Heart left ventricle (tissue), 16 donors: ENCODE data around the gene GFRA4. TPM values are rescaled to one million over a fixed set of nuclear protein-coding genes. Genes with fewer than 3 reads are reported as not detected.

Experiments used
- ATAC-seq, 4 donors: fragments of 200-7000 bp; cut with Tn5 transposase; one replicate each; pipeline ENCODE4 v1.9.1; 2020 to 2022; ENCODE audit warnings: moderate library complexity in 4 of 4, mild to moderate bottlenecking in 3 of 4, moderate number of reproducible peaks in 1 of 4
- DNase-seq, 5 donors: peaks; one replicate each; pipeline ENCODE4 v3.0.0-alpha.2; 2020
- H3K27ac ChIP-seq, 12 donors: fragments of 200-600 bp; sonication (generic) in 4 of 12; one replicate each; pipeline versions ENCODE4 v1.5.0 to v1.8.0; 2016 to 2022; ENCODE audit warnings: mild to moderate bottlenecking in 2 of 12
- H3K27me3 ChIP-seq, 9 donors: fragments of 200-600 bp; sonication (generic) in 2 of 9; one replicate each; pipeline versions ENCODE4 v1.5.1 to v1.8.0; 2016 to 2022; ENCODE audit warnings: mild to moderate bottlenecking in 3 of 9
- H3K36me3 ChIP-seq, 9 donors: fragments of 200-600 bp; sonication (generic) in 2 of 9; one replicate each; pipeline versions ENCODE4 v1.5.0 to v1.8.0; 2018 to 2022; ENCODE audit warnings: mild to moderate bottlenecking in 2 of 9
- H3K4me1 ChIP-seq, 12 donors: fragments of 200-600 bp; sonication (generic) in 4 of 12; one replicate each; pipeline versions ENCODE4 v1.5.0 to v1.8.0; 2016 to 2022; ENCODE audit warnings: mild to moderate bottlenecking in 3 of 12
- H3K4me3 ChIP-seq, 12 donors: fragments of 200-600 bp; sonication (generic) in 4 of 12; one replicate each; pipeline versions ENCODE4 v1.5.0 to v1.8.0; 2017 to 2022; ENCODE audit warnings: mild to moderate bottlenecking in 9 of 12, moderate library complexity in 4 of 12
- H3K9me3 ChIP-seq, 12 donors: fragments of 200-600 bp; sonication (generic) in 4 of 12; one replicate each; pipeline versions ENCODE4 v1.5.0 to v1.8.0; 2016 to 2022; ENCODE audit warnings: mild to moderate bottlenecking in 1 of 12
- POLR2A ChIP-seq, 2 donors: fragments of 450-650 bp; IDR thresholded peaks; one replicate each; pipeline ENCODE4 v1.6.1; 2017; ENCODE audit warnings: antibody characterized with exemption in 2 of 2, mild to moderate bottlenecking in 2 of 2, moderate library complexity in 2 of 2
- WGBS, 4 donors: extraction: QIAGEN DNeasy Blood & Tissue Kit in 2 of 4; methylation state at CpG; one replicate each; pipeline versions ENCODE4 v1.1.5 to v1.1.7; 2013 to 2018; 5-methylcytosine and 5-hydroxymethylcytosine counted together
- intact Hi-C, 10 donors: fragments of 100-400 bp; cut with DNase I; formaldehyde crosslinking; loops; one replicate each; pipeline versions ENCODE4 v1.11.1 to v1.14.2; 2022
- polyA plus RNA-seq, 2 donors: library from polyadenylated mRNA; stranded (reverse); fragments of 200-250 nt; gene quantifications; one replicate each; pipeline ENCODE4 v1.2.3, GENCODE V29; 2013
- total RNA-seq, 9 donors: library from RNA; depleted of rRNA in 2 of 9; stranded (reverse); fragments of >200 nt in 2 of 9; fragmentation: NEBNext Ultra II Directional in 3 of 9; extraction: Animal tissue kit (Norgen Biotek cat#: 25700) in 3 of 9; gene quantifications; one replicate each; pipeline versions ENCODE4 v1.1.0 to v1.2.4, GENCODE V29; 2016 to 2023
- TF ChIP-seq, protein P1 (sequence below), 12 donors: fragments of 200-600 bp; sonication (generic) in 4 of 12; IDR thresholded peaks; one replicate each; pipeline versions ENCODE4 v1.5.0 to v1.8.0; 2018 to 2022; ENCODE audit warnings: antibody characterized with exemption in 12 of 12, mild to moderate bottlenecking in 5 of 12
- donor health status: ischemic (EF 13 %, LVEDD 7.1; RV severe dilation, severe dysfunction).
- donor health status: healthy with polysubstance abuse.
- donor health status: DM: no; HTN: yes; CAD: no.
- donor health status: DM: no; HTN: no; CAD: no.
- donor health status: ischemic (EF 25% LVEDD 6.9; RV normal size, moderate dysfunction).
- donor health status: ischemic (EF 25% LVEDD 5.7; RV mildly dilated, moderate dysfunction).
- donor health status: healthy.
- donor health status: DM: yes; HTN: yes; CAD: no.
- donor health status: ischemic (EF 35%, LVEDD 5.7; RV mildly dilated, moderate dysfunction).
- donor health status: nonischemic (EF 11% LVEDD 7.7; RV severe dilation, severe dysfunction).
- donor health status: DM: yes; HTN: yes; CAD: no.
- donor health status: PGD.
- donor health status: ischemic (EF 29% LVEDD 5.4; RV normal size, mild dysfunction).
- donor health status: nonischemic (EF 23%, LVEDD 6.1; RV moderate dilation, normal function).

Gene GFRA4
- total and polyA plus RNA-seq, 11 donors: not detected

GRCh38 chr20:3706774-3707507, 43.7 kb upstream of the GFRA4 start:
- peak in 3 of 4 donors; percentile 38 to 73 (median 62) for ATAC-seq
- TF ChIP-seq POLR2A (IDR thresholded peaks at IDR 0.05): no peak
- TF ChIP-seq, protein P1, sequence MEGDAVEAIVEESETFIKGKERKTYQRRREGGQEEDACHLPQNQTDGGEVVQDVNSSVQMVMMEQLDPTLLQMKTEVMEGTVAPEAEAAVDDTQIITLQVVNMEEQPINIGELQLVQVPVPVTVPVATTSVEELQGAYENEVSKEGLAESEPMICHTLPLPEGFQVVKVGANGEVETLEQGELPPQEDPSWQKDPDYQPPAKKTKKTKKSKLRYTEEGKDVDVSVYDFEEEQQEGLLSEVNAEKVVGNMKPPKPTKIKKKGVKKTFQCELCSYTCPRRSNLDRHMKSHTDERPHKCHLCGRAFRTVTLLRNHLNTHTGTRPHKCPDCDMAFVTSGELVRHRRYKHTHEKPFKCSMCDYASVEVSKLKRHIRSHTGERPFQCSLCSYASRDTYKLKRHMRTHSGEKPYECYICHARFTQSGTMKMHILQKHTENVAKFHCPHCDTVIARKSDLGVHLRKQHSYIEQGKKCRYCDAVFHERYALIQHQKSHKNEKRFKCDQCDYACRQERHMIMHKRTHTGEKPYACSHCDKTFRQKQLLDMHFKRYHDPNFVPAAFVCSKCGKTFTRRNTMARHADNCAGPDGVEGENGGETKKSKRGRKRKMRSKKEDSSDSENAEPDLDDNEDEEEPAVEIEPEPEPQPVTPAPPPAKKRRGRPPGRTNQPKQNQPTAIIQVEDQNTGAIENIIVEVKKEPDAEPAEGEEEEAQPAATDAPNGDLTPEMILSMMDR (IDR thresholded peaks at IDR 0.05): no peak
- Histone ChIP-seq H3K4me1 (peaks cover 0 to 18% (median 11%) of the 10 kb centered on the region in 12 donors), H3K36me3 (peaks cover 0 to 34% (median 0%) of the 10 kb centered on the region in 9 donors), H3K27me3 (no peaks in the 10 kb centered on the region), H3K27ac (no peak overlapping the region), H3K9me3 (no peaks in the 10 kb centered on the region), H3K4me3 (no peak overlapping the region)
- intact Hi-C loops: loop anchor here in 1 of 10 donors (10.0 kb wide), 1 partner anchor 142 kb away; no protein-coding TSS in a partner anchor
- 67 to 88% (median 84%) methylated on average over 6 to 10 of the region's 10 CpGs for WGBS, 4 donors
- peak in 3 of 5 donors; percentile 55 to 63 (median 56) for DNase-seq

DNA sequence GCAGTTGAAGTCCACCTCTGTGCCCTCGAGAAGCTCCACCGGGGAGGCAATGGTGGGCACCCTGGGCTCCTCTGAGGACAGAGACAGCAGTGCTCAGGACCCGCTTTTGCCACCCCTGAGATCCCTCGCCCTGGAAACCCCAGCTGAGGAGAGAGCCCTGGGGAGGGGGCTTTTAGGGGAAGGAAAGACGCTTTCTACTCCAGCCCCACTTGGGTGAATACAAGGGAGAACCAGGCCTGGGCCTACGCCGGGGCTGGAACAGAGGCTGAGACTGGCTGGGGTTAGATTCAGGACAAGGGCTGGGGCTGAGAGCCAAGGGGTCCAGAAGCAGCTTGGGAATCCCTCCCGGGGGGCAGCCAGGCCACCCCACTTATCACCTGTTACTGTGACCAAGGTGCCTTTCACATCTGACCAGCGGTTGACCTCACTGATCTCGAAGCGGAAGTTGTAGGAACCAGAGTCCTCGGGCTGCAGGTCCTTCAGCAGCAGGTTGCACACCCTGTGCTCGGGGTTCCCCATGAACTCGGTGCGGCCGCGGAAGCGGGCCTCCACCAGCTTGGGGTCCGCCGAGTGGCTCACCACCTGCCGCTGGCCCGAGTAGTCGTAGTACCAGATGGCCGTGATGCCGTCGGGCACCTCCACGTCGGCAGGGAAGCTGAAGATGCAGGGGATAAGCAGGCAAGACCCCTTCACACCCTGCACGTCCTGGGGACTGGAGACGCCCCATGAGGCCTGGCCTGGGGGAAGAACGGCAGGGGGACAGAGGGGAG, 43.0 kb upstream of the GFRA4 start:
- DNase-seq (peak in 1 of 5 donors; percentile 47), ATAC-seq (no peak)
- H3K4me3 ChIP-seq: no peak overlapping the region
- WGBS, 4 donors: 93 to 96% (median 95%) methylated on average over 12 to 31 of the region's 31 CpGs
- TF ChIP-seq POLR2A (IDR thresholded peaks at IDR 0.05): no peak
- TF ChIP-seq, protein P1 (IDR thresholded peaks at IDR 0.05): no peak
- H3K36me3 ChIP-seq: peaks cover 0 to 42% (median 0%) of the 10 kb centered on the region in 9 donors
- peaks cover 0 to 18% (median 11%) of the 10 kb centered on the region in 12 donors for H3K4me1 ChIP-seq
- H3K9me3 ChIP-seq: no peaks in the 10 kb centered on the region
- no peaks in the 10 kb centered on the region for H3K27me3 ChIP-seq
- intact Hi-C loops: loop anchor here in 1 of 10 donors (10.0 kb wide), 1 partner anchor 141 kb away; no protein-coding TSS in a partner anchor
- H3K27ac ChIP-seq: no peak overlapping the region

DNA sequence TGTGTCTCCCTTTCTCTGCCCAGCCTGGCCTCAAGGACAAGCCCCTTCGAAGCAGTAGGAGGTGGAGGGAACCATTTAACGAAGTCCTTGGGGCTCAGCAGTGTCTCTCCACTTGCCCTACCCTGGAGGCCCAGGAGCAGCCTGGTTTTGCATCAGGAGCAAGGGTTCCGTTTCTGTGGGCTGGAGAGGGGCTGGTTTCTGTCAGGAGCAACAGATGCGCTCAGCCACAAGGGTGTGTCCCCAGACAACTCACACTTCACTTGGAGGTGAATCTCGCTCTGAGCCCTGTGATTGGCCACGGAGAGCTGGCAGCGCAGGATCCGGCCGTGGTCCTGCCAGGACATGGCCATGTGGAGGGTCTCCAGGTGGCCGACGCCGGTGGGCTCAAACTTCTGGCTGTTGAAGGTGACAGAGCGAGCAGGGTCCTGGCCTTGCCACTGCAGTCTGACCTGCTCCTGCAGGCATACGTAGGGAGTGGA, 42.3 kb upstream of the GFRA4 start:
- peaks cover 0 to 12% (median 6%) of the 10 kb centered on the region in 12 donors for H3K4me1 ChIP-seq
- no peak overlapping the region for H3K27ac ChIP-seq
- peaks cover 0 to 44% (median 0%) of the 10 kb centered on the region in 9 donors for H3K36me3 ChIP-seq
- 80 to 93% (median 88%) methylated on average over 6 to 14 of the region's 14 CpGs for WGBS, 4 donors
- H3K9me3 ChIP-seq: no peaks in the 10 kb centered on the region
- peak in 1 of 5 donors; percentile 47 for DNase-seq
- intact Hi-C loops: loop anchor here in 1 of 10 donors (10.0 kb wide), 1 partner anchor 141 kb away; no protein-coding TSS in a partner anchor
- no peak for ATAC-seq
- no peaks in the 10 kb centered on the region for H3K27me3 ChIP-seq
- no peak for TF ChIP-seq POLR2A (IDR thresholded peaks at IDR 0.05)
- TF ChIP-seq, protein P1 (IDR thresholded peaks at IDR 0.05): no peak
- H3K4me3 ChIP-seq: no peak overlapping the region
